Thoracic aorta (tissue), 2 donors: Measurements from ENCODE around the gene TAS1R3. TPM values are rescaled to one million over a fixed set of nuclear protein-coding genes. Genes with fewer than 3 reads are reported as not detected.
A peak's percentile ranks its signal among the peaks of the same experiment; 100 is the strongest.

Experiments used
- ATAC-seq: fragments of 150-250 bp; one replicate; pipeline ENCODE4 v1.8.0; 2017; ENCODE audit warnings: low read depth; ENCODE audit not compliant: insufficient number of reproducible peaks, low FRiP score
- DNase-seq: peaks from one replicate; pipeline ENCODE4 v3.0.0-alpha.2; 2020; ENCODE audit warnings: low spot score
- H3K27ac ChIP-seq, 2 donors: fragments of 200-600 bp; sonication (generic); 1 replicate in 1 of 2; 2 replicates in 1 of 2; pipeline ENCODE4 v1.5.1; 2016; ENCODE audit warnings: mild to moderate bottlenecking in 2 of 2, moderate library complexity in 2 of 2
- H3K27me3 ChIP-seq: fragments of 200-600 bp; sonication (generic); replicated peaks from 2 replicates; pipeline ENCODE4 v1.6.0; 2016; ENCODE audit warnings: mild to moderate bottlenecking; ENCODE audit not compliant: insufficient read depth
- H3K36me3 ChIP-seq: fragments of 200-600 bp; sonication (generic); one replicate; pipeline ENCODE4 v1.5.1; 2016
- H3K4me1 ChIP-seq, 2 donors: fragments of 200-600 bp; sonication (generic); 1 replicate in 1 of 2; 2 replicates in 1 of 2; pipeline versions ENCODE4 v1.5.1 to v1.6.0; 2016; ENCODE audit warnings: low read depth in 2 of 2, mild to moderate bottlenecking in 1 of 2; ENCODE audit not compliant: control insufficient read depth in 1 of 2
- H3K4me3 ChIP-seq: fragments of 200-600 bp; sonication (generic); 2 replicates; pipeline ENCODE4 v1.5.1; 2016; ENCODE audit warnings: mild to moderate bottlenecking
- H3K9me3 ChIP-seq: fragments of 200-600 bp; sonication (generic); 2 replicates; pipeline ENCODE4 v1.5.1; 2016
- CTCF ChIP-seq: fragments of 200-600 bp; sonication (generic); IDR thresholded peaks from one replicate; pipeline ENCODE4 v1.5.1; 2019; ENCODE audit warnings: antibody characterized with exemption
- total RNA-seq, 2 donors: library from RNA; depleted of rRNA; stranded (reverse); fragments of >200 nt; gene quantifications; one replicate each; pipeline versions ENCODE4 v1.1.0 to v1.2.3, GENCODE V29; 2016

Gene TAS1R3
- total RNA-seq, 2 donors from 2014 or later, result 0.14 TPM; not detected in 1

GRCh38 chr1:1318131-1318652 lies 12.9 kb upstream of the TAS1R3 start:
- ATAC-seq (peak; percentile 78), DNase-seq (peak; percentile 73)
- Histone ChIP-seq H3K4me1 (peaks cover 21 to 40% of the 10 kb centered on the region in 2 donors), H3K27ac (peak overlapping the region; percentile 72 to 79), H3K4me3 (no peak overlapping the region), H3K9me3 (no peaks in the 10 kb centered on the region), H3K27me3 (no peaks in the 10 kb centered on the region), H3K36me3 (peaks cover 20% of the 10 kb centered on the region)
- TF ChIP-seq CTCF, result no peak

- Histone ChIP-seq H3K27ac (peak overlapping the region; percentile 56 to 72), H3K4me3 (no peak overlapping the region), H3K9me3 (no peaks in the 10 kb centered on the region), H3K4me1 (peaks cover 25 to 45% of the 10 kb centered on the region in 2 donors), H3K27me3 (no peaks in the 10 kb centered on the region), H3K36me3 (peaks cover 12% of the 10 kb centered on the region)
- no peak for TF ChIP-seq CTCF
- ATAC-seq (no peak), DNase-seq (no peak)
Observed at GRCh38 chr1:1318777-1319645, 12.1 kb upstream of the TAS1R3 start.

- Histone ChIP-seq H3K27ac (peak overlapping the region; percentile 56 to 72), H3K9me3 (no peaks in the 10 kb centered on the region), H3K27me3 (no peaks in the 10 kb centered on the region), H3K4me3 (no peak overlapping the region), H3K4me1 (peaks cover 25 to 45% of the 10 kb centered on the region in 2 donors), H3K36me3 (peaks cover 6% of the 10 kb centered on the region)
- DNase-seq (no peak), ATAC-seq (no peak)
- no peak for TF ChIP-seq CTCF
Observed at GRCh38 chr1:1319646-1319941, 11.5 kb upstream of the TAS1R3 start.

- Histone ChIP-seq H3K27ac (no peak overlapping the region), H3K4me3 (no peak overlapping the region), H3K27me3 (no peaks in the 10 kb centered on the region), H3K4me1 (peaks cover 35 to 55% of the 10 kb centered on the region in 2 donors), H3K36me3 (peaks cover 4% of the 10 kb centered on the region), H3K9me3 (no peaks in the 10 kb centered on the region)
- no peak for DNase-seq
- TF ChIP-seq CTCF, result no peak
- ATAC-seq, result no peak
Observed at GRCh38 chr1:1320666-1321448, 10.2 kb upstream of the TAS1R3 start.

GRCh38 chr1:1321477-1321876 lies 9.6 kb upstream of the TAS1R3 start:
- Histone ChIP-seq H3K4me3 (no peak overlapping the region), H3K27ac (no peak overlapping the region), H3K36me3 (peaks cover 4% of the 10 kb centered on the region), H3K27me3 (no peaks in the 10 kb centered on the region), H3K9me3 (no peaks in the 10 kb centered on the region), H3K4me1 (peaks cover 37 to 61% of the 10 kb centered on the region in 2 donors)
- ATAC-seq (no peak), DNase-seq (no peak)
- no peak for TF ChIP-seq CTCF
